Measurements from ENCODE around the gene NPC1L1.

- TF ChIP-seq CTCF (conservative IDR thresholded peaks at IDR 0.05 in 1 of 2, IDR thresholded peaks at IDR 0.05 in 1 of 2; ENCODE audit: extremely low read depth in 1 of 2, insufficient read depth in 1 of 2, low read depth in 1 of 2, low read length in 2 of 2), result no peak
- TF ChIP-seq EZH2 (IDR thresholded peaks at IDR 0.05; ENCODE audit: borderline replicate concordance, low read length), result no peak
Measured at GRCh38 chr7:44471436-44471835, 69.7 kb downstream of the NPC1L1 start.
